SIG-M5 (cell line): ENCODE data around the gene RAD51B.

Experiments used
- DNase-seq: peaks from one replicate; lab custom pipeline; 2025; lab: John Stamatoyannopoulos, UW

Gene RAD51B

GRCh38 chr14:68702578-68702977, 883.0 kb downstream of the RAD51B start:
- no peak for DNase-seq

GRCh38 chr14:68703093-68703492, 883.5 kb downstream of the RAD51B start:
- DNase-seq, result no peak

- DNase-seq, result no peak
Measured at GRCh38 chr14:68704736-68705720, 885.4 kb downstream of the RAD51B start.

- no peak for DNase-seq
Measured at GRCh38 chr14:68705741-68706283, 886.2 kb downstream of the RAD51B start.

- no peak for DNase-seq
Measured at GRCh38 chr14:68707482-68707881, 887.9 kb downstream of the RAD51B start.

GRCh38 chr14:68708343-68708742, 888.8 kb downstream of the RAD51B start:
- no peak for DNase-seq

- DNase-seq, result no peak
Measured at GRCh38 chr14:68709007-68709406, 889.4 kb downstream of the RAD51B start.

GRCh38 chr14:68710776-68711175, 891.2 kb downstream of the RAD51B start:
- DNase-seq, result no peak

GRCh38 chr14:68711561-68712309, 892.2 kb downstream of the RAD51B start:
- DNase-seq, result no peak

- DNase-seq, result no peak
Measured at GRCh38 chr14:68712703-68713370, 893.3 kb downstream of the RAD51B start.

- no peak for DNase-seq
Measured at GRCh38 chr14:68713782-68714181, 894.2 kb downstream of the RAD51B start.

- no peak for DNase-seq
Measured at GRCh38 chr14:68714991-68715924, 895.7 kb downstream of the RAD51B start.

- DNase-seq, result no peak
Measured at GRCh38 chr14:68716698-68717097, 897.1 kb downstream of the RAD51B start.

- no peak for DNase-seq
Measured at GRCh38 chr14:68718023-68718990, 898.7 kb downstream of the RAD51B start.

GRCh38 chr14:68719634-68720384, 900.2 kb downstream of the RAD51B start:
- DNase-seq, result no peak

GRCh38 chr14:68722186-68722585, 902.6 kb downstream of the RAD51B start:
- DNase-seq, result no peak

GRCh38 chr14:68722968-68723566, 903.5 kb downstream of the RAD51B start:
- DNase-seq, result no peak

- no peak for DNase-seq
Measured at GRCh38 chr14:68723808-68724268, 904.3 kb downstream of the RAD51B start.
